SU-DHL-6 (cell line): ENCODE results near the gene KIFC3.
"Not testable (repeated sequence)": the region's sequence is repeated elsewhere in the genome, so short reads cannot be mapped to it uniquely, and the experiment has no call there.

Source experiments
- H2AFZ ChIP-seq: fragments of 200-600 bp; sonication (generic); 2 replicates; pipeline ENCODE4 v1.6.1; 2014; ENCODE audit warnings: low read depth, mild to moderate bottlenecking, moderate library complexity, mixed read lengths, antibody characterized with exemption, low read length; ENCODE audit not compliant: severe bottlenecking
- H3F3A ChIP-seq: fragments of 200-600 bp; shearing (Covaris generic); 2 replicates; pipeline ENCODE4 v1.6.0; 2016; ENCODE audit warnings: antibody characterized with exemption, mild to moderate bottlenecking; ENCODE audit not compliant: insufficient read depth
- H3K27ac ChIP-seq: fragments of 200-600 bp; sonication (generic); 2 replicates; pipeline ENCODE4 v1.5.1; 2016; ENCODE audit warnings: low read depth, mild to moderate bottlenecking, low read length, moderate library complexity, mixed read lengths
- H3K27me3 ChIP-seq: fragments of 200-600 bp; sonication (generic), shearing (Covaris generic); 2 replicates; pipeline ENCODE4 v1.6.0; 2014; ENCODE audit warnings: mild to moderate bottlenecking, low read length
- H3K36me3 ChIP-seq: fragments of 200-600 bp; sonication (generic); 2 replicates; pipeline ENCODE4 v1.6.1; 2014; ENCODE audit warnings: mild to moderate bottlenecking, low read length, mixed read lengths
- H3K4me2 ChIP-seq: fragments of 300-600, 200-600 bp; shearing (Covaris generic), sonication (generic); 2 replicates; pipeline ENCODE4 v1.6.0; 2014; ENCODE audit warnings: low read length, low read depth, mild to moderate bottlenecking; ENCODE audit not compliant: poor library complexity, severe bottlenecking
- H3K4me3 ChIP-seq: fragments of 200-600 bp; sonication (generic); 2 replicates; pipeline ENCODE4 v1.5.1; 2014; ENCODE audit warnings: antibody characterized with exemption, low read length, mild to moderate bottlenecking, mixed read lengths; ENCODE audit not compliant: insufficient read depth, poor library complexity, severe bottlenecking
- H3K79me2 ChIP-seq: fragments of 200-600 bp; sonication (generic); 2 replicates; pipeline ENCODE4 v1.6.1; 2014; ENCODE audit warnings: mild to moderate bottlenecking, low read length, moderate library complexity; ENCODE audit not compliant: insufficient read depth
- H3K9ac ChIP-seq: fragments of 200-600 bp; sonication (generic); 2 replicates; pipeline ENCODE4 v1.7.0; 2014; ENCODE audit warnings: mild to moderate bottlenecking, low read length
- H3K9me2 ChIP-seq: fragments of 200-600 bp; sonication (generic); replicated peaks from 2 replicates; pipeline ENCODE4 v1.6.1; 2014; ENCODE audit warnings: low read length; ENCODE audit not compliant: insufficient read depth
- H3K9me3 ChIP-seq: fragments of 200-600 bp; sonication (generic); 2 replicates; pipeline ENCODE4 v1.6.1; 2014; ENCODE audit warnings: low read length, mixed read lengths; ENCODE audit not compliant: insufficient read depth
- H4K20me1 ChIP-seq: fragments of 200-600 bp; sonication (generic); 2 replicates; pipeline ENCODE4 v1.6.1; 2014; ENCODE audit warnings: low read depth, mild to moderate bottlenecking, antibody characterized with exemption, low read length, moderate library complexity, mixed read lengths
- CTCF ChIP-seq: fragments of 200-600 bp; sonication (generic); IDR thresholded peaks from one replicate; pipeline ENCODE4 v1.5.1; 2017; ENCODE audit warnings: antibody characterized with exemption, mild to moderate bottlenecking, low read length, moderate library complexity; ENCODE audit not compliant: insufficient read depth, poor library complexity, severe bottlenecking
- EZH2phosphoT487 ChIP-seq: fragments of 200-600 bp; sonication (generic), shearing (Covaris generic); conservative IDR thresholded peaks from 2 replicates; pipeline ENCODE4 v1.6.1; 2018; ENCODE audit warnings: mild to moderate bottlenecking, antibody characterized with exemption, low read length, moderate library complexity, mixed read lengths

Gene KIFC3

GRCh38 chr16:57747996-57748395, 54.3 kb downstream of the KIFC3 start:
- H2AFZ ChIP-seq = no peak overlapping the region
- H3K79me2 ChIP-seq = no peaks in the 10 kb centered on the region
- no peaks in the 10 kb centered on the region for H3K27me3 ChIP-seq
- no peaks in the 10 kb centered on the region for H3K9me2 ChIP-seq
- no peak overlapping the region for H3K9ac ChIP-seq
- no peaks in the 10 kb centered on the region for H3K9me3 ChIP-seq
- no peaks in the 10 kb centered on the region for H4K20me1 ChIP-seq
- H3K4me3 ChIP-seq = no peak overlapping the region
- H3K36me3 ChIP-seq = no peaks in the 10 kb centered on the region
- no peak overlapping the region for H3K4me2 ChIP-seq
- no peaks in the 10 kb centered on the region for H3F3A ChIP-seq
- TF ChIP-seq CTCF (no peak), EZH2phosphoT487 (no peak)
- no peak overlapping the region for H3K27ac ChIP-seq

- no peak overlapping the region for H3K27ac ChIP-seq
- no peaks in the 10 kb centered on the region for H3K9me3 ChIP-seq
- TF ChIP-seq EZH2phosphoT487 = no peak
- TF ChIP-seq CTCF = no peak
- no peaks in the 10 kb centered on the region for H3F3A ChIP-seq
- no peak overlapping the region for H3K4me2 ChIP-seq
- no peaks in the 10 kb centered on the region for H3K79me2 ChIP-seq
- H3K4me3 ChIP-seq = no peak overlapping the region
- no peaks in the 10 kb centered on the region for H3K9me2 ChIP-seq
- H2AFZ ChIP-seq = no peak overlapping the region
- no peaks in the 10 kb centered on the region for H4K20me1 ChIP-seq
- no peaks in the 10 kb centered on the region for H3K36me3 ChIP-seq
- H3K9ac ChIP-seq = no peak overlapping the region
- H3K27me3 ChIP-seq = no peaks in the 10 kb centered on the region
Observed at GRCh38 chr16:57747496-57747895, 54.8 kb downstream of the KIFC3 start.

- Histone ChIP-seq H3K27me3 (no peaks in the 10 kb centered on the region), H3K9ac (no peak overlapping the region), H3K79me2 (no peaks in the 10 kb centered on the region), H3K9me2 (no peaks in the 10 kb centered on the region), H4K20me1 (no peaks in the 10 kb centered on the region), H3K27ac (no peak overlapping the region), H3K4me2 (no peak overlapping the region), H3K36me3 (no peaks in the 10 kb centered on the region), H3K4me3 (no peak overlapping the region), H3K9me3 (no peaks in the 10 kb centered on the region), H3F3A (no peaks in the 10 kb centered on the region), H2AFZ (no peak overlapping the region)
- TF ChIP-seq EZH2phosphoT487 = no peak
- TF ChIP-seq CTCF = no peak
Observed at GRCh38 chr16:57747091-57747490, 55.2 kb downstream of the KIFC3 start.

- H3K4me2 ChIP-seq, H3K9me2 ChIP-seq, H3K4me3 ChIP-seq, H3F3A ChIP-seq, H4K20me1 ChIP-seq, H3K79me2 ChIP-seq, H3K9me3 ChIP-seq, H2AFZ ChIP-seq, H3K27me3 ChIP-seq, H3K9ac ChIP-seq, H3K36me3 ChIP-seq, H3K27ac ChIP-seq: not testable (repeated sequence)
Observed at GRCh38 chr16:57746316-57746715, 56.0 kb downstream of the KIFC3 start.
